Astrocyte (in vitro differentiated cells and primary cell): ENCODE measurements around the gene EMC1. TPM values are rescaled to one million over a fixed set of nuclear protein-coding genes. Genes with fewer than 3 reads are reported as not detected.
A peak's percentile ranks its signal among the peaks of the same experiment; 100 is the strongest.

Experiments
- DNase-seq: peaks from one replicate; pipeline ENCODE4 v3.0.0-alpha.2; 2010; ENCODE audit warnings: low read depth
- FAIRE-seq: peaks from 2 replicates; lab custom pipeline; 2011; peaks lifted over from hg19 to GRCh38; lab: Jason Lieb, UNC
- H2AFZ ChIP-seq: 2 replicates; pipeline ENCODE4 v1.6.0; 2012; ENCODE audit warnings: low read depth, low read length, inconsistent platforms
- H3K27ac ChIP-seq: 2 replicates; pipeline ENCODE4 v1.5.1; 2011; ENCODE audit warnings: low read depth, low read length, inconsistent platforms
- H3K27me3 ChIP-seq: 2 replicates; pipeline ENCODE4 v1.6.0; 2011; ENCODE audit warnings: low read length, inconsistent platforms; ENCODE audit not compliant: insufficient read depth
- H3K36me3 ChIP-seq: 2 replicates; pipeline ENCODE4 v1.5.1; 2011; ENCODE audit warnings: low read length, inconsistent platforms; ENCODE audit not compliant: insufficient read depth
- H3K4me1 ChIP-seq: 2 replicates; pipeline ENCODE4 v1.5.1; 2011; ENCODE audit warnings: low read length, inconsistent platforms; ENCODE audit not compliant: insufficient read depth
- H3K4me2 ChIP-seq: 2 replicates; pipeline ENCODE4 v1.6.0; 2012; ENCODE audit warnings: low read length, inconsistent platforms
- H3K4me3 ChIP-seq: 2 replicates; pipeline ENCODE4 v1.5.1; 2011; ENCODE audit warnings: low read depth, mild to moderate bottlenecking, low read length, inconsistent platforms; ENCODE audit not compliant: insufficient read depth
- H3K79me2 ChIP-seq: 2 replicates; pipeline ENCODE4 v1.6.0; 2012; ENCODE audit warnings: mild to moderate bottlenecking, low read length, inconsistent platforms; ENCODE audit not compliant: insufficient read depth
- H3K9ac ChIP-seq: 2 replicates; pipeline ENCODE4 v1.6.0; 2012; ENCODE audit warnings: mild to moderate bottlenecking, low read length, inconsistent platforms
- H3K9me3 ChIP-seq: 2 replicates; pipeline ENCODE4 v1.5.1; 2012; ENCODE audit warnings: low read depth, mild to moderate bottlenecking, low read length, inconsistent platforms; ENCODE audit not compliant: insufficient read depth
- H4K20me1 ChIP-seq: 2 replicates; pipeline ENCODE4 v1.6.0; 2012; ENCODE audit warnings: low read length, inconsistent platforms; ENCODE audit not compliant: insufficient read depth
- H3K27ac Mint-ChIP-seq: one replicate; pipeline ENCODE4 v1.8.0; 2021; ENCODE audit warnings: mild to moderate bottlenecking, mixed read lengths; ENCODE audit not compliant: unreplicated experiment
- H3K27me3 Mint-ChIP-seq: one replicate; pipeline ENCODE4 v1.8.0; 2021; ENCODE audit warnings: low read depth, mixed read lengths; ENCODE audit not compliant: unreplicated experiment
- H3K36me3 Mint-ChIP-seq: one replicate; pipeline ENCODE4 v1.8.0; 2021; ENCODE audit warnings: low read depth, mixed read lengths; ENCODE audit not compliant: unreplicated experiment
- H3K4me1 Mint-ChIP-seq: one replicate; pipeline ENCODE4 v1.8.0; 2021; ENCODE audit warnings: low read depth, mixed read lengths; ENCODE audit not compliant: unreplicated experiment
- H3K4me3 Mint-ChIP-seq: one replicate; pipeline ENCODE4 v1.8.0; 2021; ENCODE audit warnings: mild to moderate bottlenecking, moderate library complexity, mixed read lengths; ENCODE audit not compliant: unreplicated experiment
- H3K9me3 Mint-ChIP-seq: one replicate; pipeline ENCODE4 v1.8.0; 2021; ENCODE audit warnings: mild to moderate bottlenecking, mixed read lengths; ENCODE audit not compliant: unreplicated experiment
- EZH2 ChIP-seq: IDR thresholded peaks from 2 replicates; pipeline ENCODE4 v1.6.1; 2012; ENCODE audit warnings: mild to moderate bottlenecking, low read length, inconsistent platforms; ENCODE audit not compliant: insufficient read depth
- total RNA-seq: library from RNA; stranded (reverse); gene quantifications from 2 replicates; pipeline ENCODE4 v1.2.1, GENCODE V29; 2021
- TF ChIP-seq, protein P1 (sequence below): IDR thresholded peaks from 2 replicates; pipeline ENCODE4 v1.5.1; 2011; ENCODE audit warnings: low read depth, mild to moderate bottlenecking, inconsistent platforms, low read length, moderate library complexity; ENCODE audit not compliant: insufficient read depth

EMC1 gene
- total RNA-seq, 1 donor from 2014 or later: 89.3 TPM

DNA sequence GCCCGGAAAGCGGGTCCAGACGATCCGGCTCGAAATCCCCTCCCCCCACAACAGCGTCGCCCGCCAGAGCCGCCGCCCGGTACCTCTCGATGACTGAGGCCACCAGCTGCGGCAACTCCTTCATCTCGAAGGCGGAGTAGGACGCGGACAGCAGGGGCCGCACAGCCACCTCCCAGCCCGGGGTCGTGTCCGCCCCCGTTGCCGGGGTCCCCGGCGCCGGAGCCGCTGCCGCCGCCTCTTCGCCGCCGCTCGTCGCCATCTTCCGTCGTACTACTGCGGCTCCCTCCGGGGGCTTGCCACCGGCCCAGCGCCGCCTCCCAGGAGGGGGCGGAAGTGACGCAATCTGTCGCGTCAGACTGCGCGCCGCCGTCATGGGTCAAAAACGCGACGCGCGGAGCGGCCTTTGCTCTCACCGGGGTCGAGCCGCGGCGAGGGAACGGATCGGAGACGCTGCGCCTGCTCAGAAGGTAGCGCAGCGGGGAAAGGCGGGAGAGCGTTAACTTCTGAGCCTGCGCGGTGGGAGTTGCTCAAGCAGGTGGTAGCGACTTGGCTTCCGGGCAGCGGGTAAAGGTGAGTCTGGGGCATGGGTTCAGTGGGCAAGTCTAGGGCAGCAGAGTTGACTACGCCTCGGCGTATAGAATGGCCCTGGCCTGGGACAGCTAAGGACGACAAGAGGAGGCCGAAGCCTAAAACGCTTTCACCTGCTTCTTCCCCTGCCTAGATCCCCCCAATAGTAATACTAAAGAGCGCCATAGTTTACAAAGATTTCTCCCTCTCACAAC, 41.1 kb downstream of the EMC1 start, which contains the start of gene UBR4:
Gene UBR4 (minus strand): TSS at position 277 of the 782 bp plus-strand sequence. CDS start 18 bp downstream, at position 259.
- peak within 1 kb of the TSS; percentile 97 for H3K4me3 Mint-ChIP-seq
- H3K79me2 ChIP-seq: peaks cover 98% of the 10 kb centered on the region
- peak within 1 kb of the TSS; percentile 89 for H3K4me2 ChIP-seq
- no peaks in the 10 kb centered on the region for H3K9me3 Mint-ChIP-seq
- H3K9ac ChIP-seq: peak within 1 kb of the TSS; percentile 92
- FAIRE-seq: no peak
- H3K36me3 Mint-ChIP-seq: peaks cover 1% of the 10 kb centered on the region
- no peaks in the 10 kb centered on the region for H3K9me3 ChIP-seq
- peak within 1 kb of the TSS; percentile 95 for H3K27ac Mint-ChIP-seq
- H3K4me1 ChIP-seq: peaks cover 10% of the 10 kb centered on the region
- peaks cover 14% of the 10 kb centered on the region for H3K36me3 ChIP-seq
- TF ChIP-seq, protein P1, sequence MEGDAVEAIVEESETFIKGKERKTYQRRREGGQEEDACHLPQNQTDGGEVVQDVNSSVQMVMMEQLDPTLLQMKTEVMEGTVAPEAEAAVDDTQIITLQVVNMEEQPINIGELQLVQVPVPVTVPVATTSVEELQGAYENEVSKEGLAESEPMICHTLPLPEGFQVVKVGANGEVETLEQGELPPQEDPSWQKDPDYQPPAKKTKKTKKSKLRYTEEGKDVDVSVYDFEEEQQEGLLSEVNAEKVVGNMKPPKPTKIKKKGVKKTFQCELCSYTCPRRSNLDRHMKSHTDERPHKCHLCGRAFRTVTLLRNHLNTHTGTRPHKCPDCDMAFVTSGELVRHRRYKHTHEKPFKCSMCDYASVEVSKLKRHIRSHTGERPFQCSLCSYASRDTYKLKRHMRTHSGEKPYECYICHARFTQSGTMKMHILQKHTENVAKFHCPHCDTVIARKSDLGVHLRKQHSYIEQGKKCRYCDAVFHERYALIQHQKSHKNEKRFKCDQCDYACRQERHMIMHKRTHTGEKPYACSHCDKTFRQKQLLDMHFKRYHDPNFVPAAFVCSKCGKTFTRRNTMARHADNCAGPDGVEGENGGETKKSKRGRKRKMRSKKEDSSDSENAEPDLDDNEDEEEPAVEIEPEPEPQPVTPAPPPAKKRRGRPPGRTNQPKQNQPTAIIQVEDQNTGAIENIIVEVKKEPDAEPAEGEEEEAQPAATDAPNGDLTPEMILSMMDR: no peak
- no peak for TF ChIP-seq EZH2
- H3K27ac ChIP-seq: peak within 1 kb of the TSS; percentile 92
- no peaks in the 10 kb centered on the region for H3K27me3 ChIP-seq
- H3K4me3 ChIP-seq: peak within 1 kb of the TSS; percentile 89
- peaks cover 54% of the 10 kb centered on the region for H4K20me1 ChIP-seq
- H3K4me1 Mint-ChIP-seq: peaks cover 26% of the 10 kb centered on the region
- peak; percentile 82 for DNase-seq
- H2AFZ ChIP-seq: peak within 1 kb of the TSS; percentile 84
- no peaks in the 10 kb centered on the region for H3K27me3 Mint-ChIP-seq

DNA sequence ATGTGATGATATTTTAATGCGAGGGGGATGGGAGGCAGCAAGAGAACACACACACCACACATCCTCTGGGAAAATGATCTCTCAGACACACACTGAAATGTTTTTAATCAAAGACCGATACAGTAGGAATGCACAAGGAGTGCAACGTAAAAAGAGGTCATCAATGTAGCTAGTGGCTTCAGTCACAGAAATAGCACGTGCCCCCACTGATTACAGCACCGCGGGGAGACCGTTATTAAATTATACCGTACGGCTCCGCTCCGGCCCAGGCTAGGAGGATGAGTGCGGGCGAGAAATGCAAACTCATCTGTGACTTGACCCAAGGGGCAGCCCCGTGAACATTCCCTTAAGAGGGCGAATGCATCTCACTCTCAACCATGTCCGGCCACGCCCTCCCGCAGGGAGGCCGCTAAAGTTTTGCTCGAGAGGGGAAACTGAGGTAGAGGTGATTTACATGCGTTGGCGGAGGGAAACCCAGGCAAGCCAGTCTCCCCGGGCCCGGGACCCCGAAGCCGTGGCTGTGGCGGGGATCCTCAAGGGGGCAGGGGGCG, 41.8 kb downstream of the EMC1 start:
- Mint-ChIP-seq H3K27me3 (no peaks in the 10 kb centered on the region), H3K27ac (peak overlapping the region; percentile 82), H3K36me3 (peaks cover 1% of the 10 kb centered on the region), H3K4me3 (peak overlapping the region; percentile 97), H3K9me3 (no peaks in the 10 kb centered on the region), H3K4me1 (peaks cover 33% of the 10 kb centered on the region)
- Histone ChIP-seq H4K20me1 (peaks cover 61% of the 10 kb centered on the region), H3K4me1 (peaks cover 14% of the 10 kb centered on the region), H3K79me2 (peaks cover 100% of the 10 kb centered on the region), H2AFZ (peak overlapping the region; percentile 29), H3K36me3 (peaks cover 14% of the 10 kb centered on the region), H3K9me3 (no peaks in the 10 kb centered on the region), H3K27ac (peak overlapping the region; percentile 92), H3K4me3 (peak overlapping the region; percentile 89), H3K27me3 (no peaks in the 10 kb centered on the region), H3K4me2 (peak overlapping the region; percentile 89), H3K9ac (peak overlapping the region; percentile 92)
- TF ChIP-seq, protein P1: no peak
- TF ChIP-seq EZH2: no peak
- no peak for FAIRE-seq
- DNase-seq: peak; percentile 36
